HCT116 (cell line): ENCODE data around the gene ADGRE3.

Source experiments
- EZH2phosphoT487 ChIP-seq: fragments of 200-600 bp; IDR thresholded peaks from 2 replicates; pipeline ENCODE4 v1.6.1; 2018; ENCODE audit warnings: antibody characterized with exemption, borderline replicate concordance
- POLR2AphosphoS5 ChIP-seq: IDR thresholded peaks from 2 replicates; pipeline ENCODE4 v1.6.1; 2011; ENCODE audit warnings: mild to moderate bottlenecking, low read depth, low read length, moderate library complexity
- ZNF274 ChIP-seq: fragments of 200-500 bp; sonication (Bioruptor generic); IDR thresholded peaks from 2 replicates; pipeline ENCODE4 v1.6.1; 2014; ENCODE audit warnings: mild to moderate bottlenecking, low read depth, low read length, inconsistent platforms
- TF ChIP-seq, protein P1 (sequence below), 3 experiments: fragments of 200-600 bp in 1 of 3; sonication (generic) in 1 of 3; IDR thresholded peaks in 2 of 3; conservative IDR thresholded peaks in 1 of 3; 2 replicates each; pipeline ENCODE4 v1.5.1; 2012 to 2017; ENCODE audit warnings: low read depth in 2 of 3, low read length in 2 of 3, antibody characterized with exemption in 1 of 3, borderline replicate concordance in 1 of 3, control low read depth in 1 of 3, mild to moderate bottlenecking in 1 of 3, mixed read lengths in 1 of 3, mixed run types in 1 of 3, moderate library complexity in 1 of 3; ENCODE audit not compliant: insufficient read depth in 1 of 3

DNA sequence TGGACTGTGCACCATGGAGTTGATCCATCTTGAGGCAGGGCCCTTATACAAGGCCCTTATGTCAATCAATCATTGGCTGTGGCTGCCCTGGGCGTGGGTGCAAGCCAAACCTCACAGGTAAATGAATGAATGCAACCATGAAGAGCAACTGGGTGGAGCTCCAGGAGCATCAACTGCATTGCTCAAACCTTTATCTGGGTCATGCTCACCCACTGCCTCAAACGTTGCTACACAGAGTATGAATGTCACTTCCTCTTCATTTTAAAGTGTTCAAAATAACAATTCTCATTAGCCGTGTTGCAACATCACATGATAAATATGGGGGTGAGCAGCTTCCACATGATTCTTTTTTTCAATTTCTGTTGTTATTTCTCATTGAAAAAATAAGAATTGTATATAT lies 8.8 kb upstream of the ADGRE3 start:
- TF ChIP-seq EZH2phosphoT487 (no peak), POLR2AphosphoS5 (no peak), ZNF274 (no peak)
- TF ChIP-seq, protein P1, sequence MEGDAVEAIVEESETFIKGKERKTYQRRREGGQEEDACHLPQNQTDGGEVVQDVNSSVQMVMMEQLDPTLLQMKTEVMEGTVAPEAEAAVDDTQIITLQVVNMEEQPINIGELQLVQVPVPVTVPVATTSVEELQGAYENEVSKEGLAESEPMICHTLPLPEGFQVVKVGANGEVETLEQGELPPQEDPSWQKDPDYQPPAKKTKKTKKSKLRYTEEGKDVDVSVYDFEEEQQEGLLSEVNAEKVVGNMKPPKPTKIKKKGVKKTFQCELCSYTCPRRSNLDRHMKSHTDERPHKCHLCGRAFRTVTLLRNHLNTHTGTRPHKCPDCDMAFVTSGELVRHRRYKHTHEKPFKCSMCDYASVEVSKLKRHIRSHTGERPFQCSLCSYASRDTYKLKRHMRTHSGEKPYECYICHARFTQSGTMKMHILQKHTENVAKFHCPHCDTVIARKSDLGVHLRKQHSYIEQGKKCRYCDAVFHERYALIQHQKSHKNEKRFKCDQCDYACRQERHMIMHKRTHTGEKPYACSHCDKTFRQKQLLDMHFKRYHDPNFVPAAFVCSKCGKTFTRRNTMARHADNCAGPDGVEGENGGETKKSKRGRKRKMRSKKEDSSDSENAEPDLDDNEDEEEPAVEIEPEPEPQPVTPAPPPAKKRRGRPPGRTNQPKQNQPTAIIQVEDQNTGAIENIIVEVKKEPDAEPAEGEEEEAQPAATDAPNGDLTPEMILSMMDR (IDR thresholded peaks at IDR 0.05 in 2 of 3, conservative IDR thresholded peaks at IDR 0.05 in 1 of 3; ENCODE audit: borderline replicate concordance in 1 of 3, insufficient read depth in 1 of 3, low read depth in 2 of 3, low read length in 2 of 3) = no peak
